B cell (primary cell): Measurements from ENCODE around the gene CCDC63. TPM values are rescaled to one million over a fixed set of nuclear protein-coding genes. Genes with fewer than 3 reads are reported as not detected.
"Not testable (repeated sequence)": the region's sequence is repeated elsewhere in the genome, so short reads cannot be mapped to it uniquely, and the experiment has no call there.

Experiments used
- ATAC-seq: fragments of 200-7000 bp; cut with Tn5 transposase; one replicate; pipeline ENCODE4 v1.10.0; 2021; ENCODE audit warnings: low read depth, mild to moderate bottlenecking, moderate number of reproducible peaks, moderate library complexity
- CTCF ChIA-PET: fragments of 350-600 bp; sonication (Branson Sonifier 250); formaldehyde crosslinking; loops from one replicate; lab custom pipeline; 2021; ENCODE audit warnings: antibody characterized with exemption, inconsistent platforms; lab: Charles Lee
- POLR2A ChIA-PET: fragments of 350-600 bp; sonication (Branson Sonifier 250); formaldehyde crosslinking; loops from one replicate; lab custom pipeline; 2021; ENCODE audit warnings: antibody characterized with exemption; lab: Charles Lee
- DNase-seq: peaks from one replicate; pipeline ENCODE4 v3.0.0; 2013
- H2AFZ ChIP-seq: 2 replicates; pipeline ENCODE4 v1.6.1; 2012; ENCODE audit warnings: mild to moderate bottlenecking, low read depth, low read length; ENCODE audit not compliant: insufficient read depth, poor library complexity, severe bottlenecking
- H3K27ac ChIP-seq, 2 donors: 1 replicate in 1 of 2; 2 replicates in 1 of 2; pipeline ENCODE4 v1.5.1; 2012 to 2013; ENCODE audit warnings: low read length in 2 of 2, mild to moderate bottlenecking in 2 of 2, moderate library complexity in 1 of 2
- H3K27me3 ChIP-seq, 4 experiments: fragments of 200-600 bp in 1 of 4; sonication (generic) in 1 of 4; replicated peaks in 1 of 4; 1 replicate in 2 of 4; 2 replicates in 2 of 4; pipeline versions ENCODE4 v1.6.1 to v1.7.0; 2013 to 2016; ENCODE audit warnings: low read length in 3 of 4, mild to moderate bottlenecking in 2 of 4, mixed read lengths in 1 of 4, moderate library complexity in 1 of 4; ENCODE audit not compliant: insufficient read depth in 4 of 4, control insufficient read depth in 3 of 4; ENCODE audit errors: control extremely low read depth in 1 of 4
- H3K36me3 ChIP-seq, 2 experiments: replicated peaks in 1 of 2; 1 replicate in 1 of 2; 2 replicates in 1 of 2; pipeline versions ENCODE4 v1.6.1 to v1.7.1; 2013; ENCODE audit warnings: low read length in 1 of 2; ENCODE audit not compliant: insufficient read depth in 2 of 2, control insufficient read depth in 1 of 2; ENCODE audit errors: control extremely low read depth in 1 of 2, extremely low read depth in 1 of 2
- H3K4me1 ChIP-seq, 2 donors: fragments of 200-600 bp in 1 of 2; sonication (generic) in 1 of 2; 1 replicate in 1 of 2; 2 replicates in 1 of 2; pipeline versions ENCODE4 v1.5.1 to v1.6.1; 2013 to 2017; ENCODE audit warnings: low read length in 2 of 2; ENCODE audit not compliant: control insufficient read depth in 2 of 2, insufficient read depth in 2 of 2
- H3K4me2 ChIP-seq: replicated peaks from 2 replicates; pipeline ENCODE3; 2012; ENCODE audit warnings: mild to moderate bottlenecking, low read depth, low read length; ENCODE audit not compliant: poor library complexity, severe bottlenecking
- H3K4me3 ChIP-seq, 5 experiments: fragments of 200-600 bp in 1 of 5; sonication (generic) in 1 of 5; 1 replicate in 3 of 5; 2 replicates in 2 of 5; pipeline versions ENCODE4 v1.5.1 to v1.7.0; 2011 to 2016; ENCODE audit warnings: low read length in 4 of 5, mild to moderate bottlenecking in 4 of 5, low read depth in 2 of 5, control low read depth in 1 of 5, moderate library complexity in 1 of 5; ENCODE audit not compliant: insufficient read depth in 1 of 5; ENCODE audit errors: control extremely low read depth in 1 of 5, extremely low read depth in 1 of 5
- H3K79me2 ChIP-seq: fragments of 200-600 bp; sonication (generic); one replicate; pipeline ENCODE4 v1.6.0; 2016; ENCODE audit warnings: low read length; ENCODE audit not compliant: control insufficient read depth, insufficient read depth
- H3K9ac ChIP-seq: fragments of 200-600 bp; sonication (generic); 2 replicates; pipeline ENCODE4 v1.6.1; 2017; ENCODE audit warnings: mild to moderate bottlenecking, low read length, moderate library complexity
- H3K9me3 ChIP-seq, 3 donors: one replicate each; pipeline versions ENCODE4 v1.6.1 to v1.7.1; 2013; ENCODE audit warnings: low read length in 2 of 3; ENCODE audit not compliant: control insufficient read depth in 2 of 3, insufficient read depth in 1 of 3; ENCODE audit errors: control extremely low read depth in 1 of 3
- H4K20me1 ChIP-seq: 2 replicates; pipeline ENCODE4 v1.6.0; 2012; ENCODE audit warnings: mild to moderate bottlenecking, low read length; ENCODE audit not compliant: insufficient read depth, control insufficient read depth, poor library complexity, severe bottlenecking
- H3K27ac Mint-ChIP-seq: one replicate; pipeline ENCODE4 v1.8.0; 2021; ENCODE audit warnings: mixed read lengths
- H3K27me3 Mint-ChIP-seq: one replicate; pipeline ENCODE4 v1.8.0; 2021; ENCODE audit warnings: mixed read lengths
- H3K4me1 Mint-ChIP-seq: one replicate; pipeline ENCODE4 v1.8.0; 2021; ENCODE audit warnings: mixed read lengths
- H3K4me3 Mint-ChIP-seq: one replicate; pipeline ENCODE4 v1.8.0; 2021; ENCODE audit warnings: mixed read lengths
- H3K9me3 Mint-ChIP-seq: one replicate; pipeline ENCODE4 v1.8.0; 2022; ENCODE audit warnings: mixed read lengths; ENCODE audit not compliant: insufficient read depth
- EZH2 ChIP-seq: IDR thresholded peaks from 2 replicates; pipeline ENCODE4 v1.6.1; 2012; ENCODE audit warnings: borderline replicate concordance, low read depth, mild to moderate bottlenecking, moderate library complexity, low read length; ENCODE audit not compliant: insufficient read depth, poor library complexity, severe bottlenecking
- WGBS: methylation state at CpG from one replicate; pipeline ENCODE4 v1.1.5; 2013; ENCODE audit warnings: missing lambda C conversion rate; ENCODE audit not compliant: insufficient coverage; 5-methylcytosine and 5-hydroxymethylcytosine counted together
- intact Hi-C: fragments of 100-400 bp; cut with micrococcal nuclease; formaldehyde crosslinking; loops from one replicate; pipeline ENCODE4 v1.10.0; 2022
- polyA plus RNA-seq: library from polyadenylated mRNA; depleted of rRNA; stranded (reverse); fragments of >200 nt; gene quantifications from 2 replicates; pipeline ENCODE4 v1.2.3, GENCODE V29; 2012
- total RNA-seq, 2 donors: library from RNA; stranded (reverse); fragments of 120-200 nt in 1 of 2; gene quantifications; 1 replicate in 1 of 2; 2 replicates in 1 of 2; pipeline versions ENCODE4 v1.2.3 to v1.2.4, GENCODE V29; 2013 to 2022
- TF ChIP-seq, protein P1 (sequence below): fragments of 200-600 bp; IDR thresholded peaks from one replicate; pipeline ENCODE4 v1.8.0; 2022; ENCODE audit warnings: antibody characterized with exemption, mild to moderate bottlenecking

The CCDC63 gene
- total and polyA plus RNA-seq, 2 donors (not counting 1 experiment from before 2014, with no cell fraction given) = not detected

DNA sequence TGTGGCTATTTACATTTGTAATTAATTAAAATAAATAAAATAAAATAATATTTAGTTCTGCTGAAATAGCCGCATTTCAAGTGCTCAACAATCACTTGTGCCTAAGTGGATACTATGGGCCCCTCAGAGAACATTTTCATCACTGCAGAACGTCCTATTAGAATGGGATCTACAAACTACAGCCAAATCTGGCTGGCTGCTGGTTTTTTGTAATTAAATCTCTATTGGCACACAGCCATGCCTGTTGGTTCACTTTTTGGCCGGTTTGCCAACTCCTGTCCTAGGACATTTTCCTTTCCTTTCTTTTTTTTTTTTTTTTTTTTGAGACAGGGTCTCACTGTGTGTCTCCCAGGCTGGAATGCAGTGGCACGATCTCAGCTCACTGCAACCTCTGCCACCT is 9.8 kb downstream of the CCDC63 start:
- no peak overlapping the region for H2AFZ ChIP-seq
- H3K9ac ChIP-seq = no peak overlapping the region
- no peak overlapping the region for H3K27ac Mint-ChIP-seq
- H3K4me2 ChIP-seq = no peak overlapping the region
- TF ChIP-seq EZH2 = no peak
- TF ChIP-seq, protein P1, sequence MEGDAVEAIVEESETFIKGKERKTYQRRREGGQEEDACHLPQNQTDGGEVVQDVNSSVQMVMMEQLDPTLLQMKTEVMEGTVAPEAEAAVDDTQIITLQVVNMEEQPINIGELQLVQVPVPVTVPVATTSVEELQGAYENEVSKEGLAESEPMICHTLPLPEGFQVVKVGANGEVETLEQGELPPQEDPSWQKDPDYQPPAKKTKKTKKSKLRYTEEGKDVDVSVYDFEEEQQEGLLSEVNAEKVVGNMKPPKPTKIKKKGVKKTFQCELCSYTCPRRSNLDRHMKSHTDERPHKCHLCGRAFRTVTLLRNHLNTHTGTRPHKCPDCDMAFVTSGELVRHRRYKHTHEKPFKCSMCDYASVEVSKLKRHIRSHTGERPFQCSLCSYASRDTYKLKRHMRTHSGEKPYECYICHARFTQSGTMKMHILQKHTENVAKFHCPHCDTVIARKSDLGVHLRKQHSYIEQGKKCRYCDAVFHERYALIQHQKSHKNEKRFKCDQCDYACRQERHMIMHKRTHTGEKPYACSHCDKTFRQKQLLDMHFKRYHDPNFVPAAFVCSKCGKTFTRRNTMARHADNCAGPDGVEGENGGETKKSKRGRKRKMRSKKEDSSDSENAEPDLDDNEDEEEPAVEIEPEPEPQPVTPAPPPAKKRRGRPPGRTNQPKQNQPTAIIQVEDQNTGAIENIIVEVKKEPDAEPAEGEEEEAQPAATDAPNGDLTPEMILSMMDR = no peak
- no peaks in the 10 kb centered on the region for H4K20me1 ChIP-seq
- H3K36me3 ChIP-seq = no peaks in the 10 kb centered on the region
- no peak overlapping the region for H3K27ac ChIP-seq
- ATAC-seq (no peak), DNase-seq (no peak)
- peaks cover 0 to 2% (median under 1%) of the 10 kb centered on the region in 4 experiments for H3K27me3 ChIP-seq
- H3K4me1 Mint-ChIP-seq = peaks cover 8% of the 10 kb centered on the region
- no peaks in the 10 kb centered on the region for H3K9me3 ChIP-seq
- intact Hi-C loops = no loop called here
- WGBS = 93% methylated on average over 2 of the region's 4 CpGs
- H3K9me3 Mint-ChIP-seq = no peaks in the 10 kb centered on the region
- no peaks in the 10 kb centered on the region for H3K79me2 ChIP-seq
- no peaks in the 10 kb centered on the region for H3K4me1 ChIP-seq
- no peak overlapping the region for H3K4me3 ChIP-seq
- ChIA-PET POLR2A (no interaction called here), CTCF (no interaction called here)
- peaks cover 9% of the 10 kb centered on the region for H3K27me3 Mint-ChIP-seq
- no peak overlapping the region for H3K4me3 Mint-ChIP-seq

- Mint-ChIP-seq H3K27me3 (peaks cover 9% of the 10 kb centered on the region), H3K27ac (no peak overlapping the region), H3K4me1 (peaks cover 8% of the 10 kb centered on the region), H3K4me3 (no peak overlapping the region), H3K9me3 (no peaks in the 10 kb centered on the region)
- POLR2A ChIA-PET = no interaction called here
- ATAC-seq = no peak
- WGBS = 90% methylated on average over 3 of the region's 5 CpGs
- Histone ChIP-seq H3K9me3 (no peaks in the 10 kb centered on the region), H3K4me2 (no peak overlapping the region), H3K79me2 (no peaks in the 10 kb centered on the region), H2AFZ (no peak overlapping the region), H3K36me3 (no peaks in the 10 kb centered on the region), H3K9ac (no peak overlapping the region), H3K4me3 (no peak overlapping the region), H4K20me1 (no peaks in the 10 kb centered on the region), H3K27ac (no peak overlapping the region), H3K27me3 (peaks cover 0 to 2% (median 0%) of the 10 kb centered on the region in 4 experiments), H3K4me1 (no peaks in the 10 kb centered on the region)
- no peak for DNase-seq
- intact Hi-C loops = no loop called here
- CTCF ChIA-PET = no interaction called here
- TF ChIP-seq, protein P1 = no peak
- no peak for TF ChIP-seq EZH2
These were observed 10.7 kb downstream of the CCDC63 start for GRCh38 chr12:110857528-110857927.

DNA sequence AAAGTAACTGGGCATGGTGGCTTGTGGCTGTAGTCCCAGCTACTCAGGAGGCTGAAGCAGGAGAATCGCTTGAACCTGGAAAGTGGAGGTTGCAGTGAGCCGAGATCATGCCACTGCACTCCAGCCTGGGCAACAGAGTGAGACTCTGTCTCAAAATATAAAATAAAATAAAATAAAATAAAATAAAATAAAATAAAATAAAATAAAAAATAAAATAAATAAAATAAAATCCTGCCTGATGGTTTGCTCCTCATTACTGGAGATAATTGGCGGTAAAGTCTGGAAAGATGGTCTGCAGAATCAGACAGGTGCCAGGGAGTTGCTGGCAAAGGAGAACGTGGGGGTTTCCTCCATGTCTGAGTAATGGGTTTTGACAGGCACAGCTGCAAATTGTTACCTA is 11.2 kb downstream of the CCDC63 start:
- H3K36me3 ChIP-seq, intact Hi-C loops, H3K9me3 Mint-ChIP-seq, POLR2A ChIA-PET, H3K79me2 ChIP-seq, H3K4me3 Mint-ChIP-seq, H3K9ac ChIP-seq, H3K4me2 ChIP-seq, H3K27me3 ChIP-seq, H3K27me3 Mint-ChIP-seq, H4K20me1 ChIP-seq, DNase-seq, H3K27ac Mint-ChIP-seq, H3K4me1 Mint-ChIP-seq, H2AFZ ChIP-seq, H3K9me3 ChIP-seq, CTCF ChIA-PET, H3K4me3 ChIP-seq, ATAC-seq, H3K4me1 ChIP-seq, H3K27ac ChIP-seq: not testable (repeated sequence)
- WGBS = 100% methylated on average over 1 of the region's 4 CpGs
